Epithelial cell of esophagus (primary cell): ENCODE results near the gene BRCA2.
A peak's percentile ranks its signal among the peaks of the same experiment; 100 is the strongest.
"Not testable (repeated sequence)": the region's sequence is repeated elsewhere in the genome, so short reads cannot be mapped to it uniquely, and the experiment has no call there.

Source experiments
- DNase-seq: peaks from one replicate; pipeline ENCODE4 v3.0.0; 2010; ENCODE audit warnings: low read depth
- H3K4me3 ChIP-seq: 2 replicates; pipeline ENCODE4 v1.5.1; 2011; ENCODE audit warnings: mild to moderate bottlenecking, low read length, control low read depth
- TF ChIP-seq, protein P1 (sequence below): IDR thresholded peaks from 2 replicates; pipeline ENCODE4 v1.5.1; 2011; ENCODE audit warnings: low read depth, mild to moderate bottlenecking, low read length, control low read depth, inconsistent platforms; ENCODE audit not compliant: insufficient read depth; ENCODE audit errors: missing control alignments

Gene BRCA2

DNA sequence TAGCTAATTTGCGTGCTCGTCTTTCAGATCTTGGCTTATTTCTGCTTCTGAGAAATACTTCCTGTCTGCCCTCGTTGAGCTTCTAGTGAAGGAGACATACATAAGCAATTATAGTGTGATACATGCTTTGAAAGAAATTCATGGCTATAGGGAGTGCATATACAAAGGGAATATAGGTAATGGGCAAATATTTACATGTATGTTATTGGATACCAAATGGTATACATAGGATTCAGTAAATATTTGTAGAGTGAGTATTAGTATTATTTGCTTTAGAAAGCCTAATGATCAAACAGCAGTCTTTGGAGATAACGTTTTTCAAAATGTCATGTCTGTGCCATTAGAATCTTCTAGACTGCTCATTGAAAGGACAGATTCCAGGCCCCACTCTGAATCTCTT is 5.2 kb downstream of the BRCA2 start:
- no peak for DNase-seq
- TF ChIP-seq, protein P1, sequence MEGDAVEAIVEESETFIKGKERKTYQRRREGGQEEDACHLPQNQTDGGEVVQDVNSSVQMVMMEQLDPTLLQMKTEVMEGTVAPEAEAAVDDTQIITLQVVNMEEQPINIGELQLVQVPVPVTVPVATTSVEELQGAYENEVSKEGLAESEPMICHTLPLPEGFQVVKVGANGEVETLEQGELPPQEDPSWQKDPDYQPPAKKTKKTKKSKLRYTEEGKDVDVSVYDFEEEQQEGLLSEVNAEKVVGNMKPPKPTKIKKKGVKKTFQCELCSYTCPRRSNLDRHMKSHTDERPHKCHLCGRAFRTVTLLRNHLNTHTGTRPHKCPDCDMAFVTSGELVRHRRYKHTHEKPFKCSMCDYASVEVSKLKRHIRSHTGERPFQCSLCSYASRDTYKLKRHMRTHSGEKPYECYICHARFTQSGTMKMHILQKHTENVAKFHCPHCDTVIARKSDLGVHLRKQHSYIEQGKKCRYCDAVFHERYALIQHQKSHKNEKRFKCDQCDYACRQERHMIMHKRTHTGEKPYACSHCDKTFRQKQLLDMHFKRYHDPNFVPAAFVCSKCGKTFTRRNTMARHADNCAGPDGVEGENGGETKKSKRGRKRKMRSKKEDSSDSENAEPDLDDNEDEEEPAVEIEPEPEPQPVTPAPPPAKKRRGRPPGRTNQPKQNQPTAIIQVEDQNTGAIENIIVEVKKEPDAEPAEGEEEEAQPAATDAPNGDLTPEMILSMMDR: no peak

DNA sequence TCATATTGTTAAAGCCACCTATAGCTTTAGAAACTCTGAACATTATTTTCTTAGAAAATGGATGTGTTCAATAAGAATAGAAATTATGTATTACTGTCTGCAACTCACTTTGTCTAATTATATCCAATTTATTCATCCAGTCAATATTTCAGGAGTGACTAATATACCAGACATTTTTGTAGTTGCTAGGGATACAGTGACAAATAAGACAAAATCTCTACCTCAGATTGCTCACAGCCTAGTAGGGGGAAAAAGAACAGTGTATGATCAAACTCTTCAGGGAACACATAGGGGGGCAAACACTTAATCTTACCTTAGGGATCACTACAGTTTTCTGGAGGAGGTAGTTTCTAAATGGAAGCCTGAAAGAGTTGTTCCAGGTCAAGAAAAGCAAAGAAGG is 8.6 kb downstream of the BRCA2 start:
- TF ChIP-seq, protein P1: no peak
- H3K4me3 ChIP-seq: no peak overlapping the region
- peak; percentile 43 for DNase-seq

More for the DNA sequence above, 5.2 kb downstream of the BRCA2 start:
- H3K4me3 ChIP-seq: no peak overlapping the region

DNA sequence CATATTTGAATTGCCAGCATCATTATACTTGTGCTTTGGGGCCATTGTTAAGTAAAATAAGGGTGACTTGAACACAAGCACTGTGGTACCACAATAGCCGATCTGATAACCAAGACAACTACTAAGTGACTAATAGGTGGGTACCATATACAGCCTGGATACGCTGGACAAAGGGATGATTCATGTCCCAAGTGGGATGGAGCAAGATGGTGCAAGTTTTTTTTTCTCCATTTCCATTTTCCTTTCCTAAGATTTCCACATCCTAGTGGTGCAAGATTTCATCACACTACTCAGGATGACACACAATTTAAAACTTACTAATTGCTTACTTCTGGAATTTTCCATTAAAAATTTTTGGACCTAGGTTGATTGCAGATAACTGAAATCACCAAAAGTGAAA is 15.1 kb downstream of the BRCA2 start:
- peak; percentile 89 for DNase-seq
- TF ChIP-seq, protein P1: no peak

DNA sequence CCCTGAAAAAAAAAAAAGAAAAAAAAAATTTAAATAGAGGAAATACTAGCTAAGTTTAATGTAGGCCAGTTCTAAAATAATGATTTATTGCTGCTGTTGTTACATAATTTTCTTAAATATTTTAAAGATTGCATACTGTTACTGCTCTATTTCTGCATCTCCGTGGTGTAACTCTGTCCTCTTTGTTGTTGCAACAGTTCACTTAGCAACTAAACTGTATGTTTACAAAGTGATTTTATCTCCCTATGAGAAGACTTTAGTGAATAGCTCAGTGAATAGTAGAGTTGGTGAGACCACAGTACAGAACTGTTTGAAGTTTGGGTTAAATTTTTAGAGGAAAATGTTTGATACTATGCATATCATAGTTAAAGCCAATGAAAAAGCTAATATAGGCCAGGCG is 19.4 kb downstream of the BRCA2 start:
- TF ChIP-seq, protein P1: no peak
- no peak overlapping the region for H3K4me3 ChIP-seq
- no peak for DNase-seq

More for the DNA sequence above, 15.1 kb downstream of the BRCA2 start:
- H3K4me3 ChIP-seq: no peak overlapping the region

DNA sequence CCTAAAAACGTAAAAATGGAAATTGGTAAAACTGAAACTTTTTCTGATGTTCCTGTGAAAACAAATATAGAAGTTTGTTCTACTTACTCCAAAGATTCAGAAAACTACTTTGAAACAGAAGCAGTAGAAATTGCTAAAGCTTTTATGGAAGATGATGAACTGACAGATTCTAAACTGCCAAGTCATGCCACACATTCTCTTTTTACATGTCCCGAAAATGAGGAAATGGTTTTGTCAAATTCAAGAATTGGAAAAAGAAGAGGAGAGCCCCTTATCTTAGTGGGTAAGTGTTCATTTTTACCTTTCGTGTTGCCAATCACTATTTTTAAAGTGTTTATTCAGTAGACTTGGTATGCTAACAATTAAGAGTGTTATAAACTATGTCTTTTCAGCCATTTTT is 25.6 kb downstream of the BRCA2 start:
- H3K4me3 ChIP-seq: no peak overlapping the region
- DNase-seq: no peak
- TF ChIP-seq, protein P1: no peak

DNA sequence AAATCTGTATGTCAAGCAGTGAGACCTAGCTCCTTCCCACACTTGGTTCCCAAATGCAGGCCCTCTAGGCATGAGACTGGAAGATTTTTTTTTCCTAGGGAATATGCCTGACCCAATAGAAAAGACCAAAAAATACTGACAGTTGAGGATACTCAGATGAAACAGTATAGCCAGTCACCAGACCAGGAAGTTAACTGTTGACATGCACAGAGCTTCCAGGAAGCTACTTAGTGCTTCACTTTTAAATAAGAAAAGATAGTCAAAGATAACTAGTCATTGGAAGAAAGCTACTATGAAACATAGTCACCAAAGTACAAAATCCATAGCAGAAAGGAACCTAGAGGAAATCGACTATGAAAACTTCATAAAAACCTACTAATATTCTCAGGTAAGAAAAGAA is 32.3 kb downstream of the BRCA2 start:
- TF ChIP-seq, protein P1: no peak
- no peak for DNase-seq
- no peak overlapping the region for H3K4me3 ChIP-seq

DNA sequence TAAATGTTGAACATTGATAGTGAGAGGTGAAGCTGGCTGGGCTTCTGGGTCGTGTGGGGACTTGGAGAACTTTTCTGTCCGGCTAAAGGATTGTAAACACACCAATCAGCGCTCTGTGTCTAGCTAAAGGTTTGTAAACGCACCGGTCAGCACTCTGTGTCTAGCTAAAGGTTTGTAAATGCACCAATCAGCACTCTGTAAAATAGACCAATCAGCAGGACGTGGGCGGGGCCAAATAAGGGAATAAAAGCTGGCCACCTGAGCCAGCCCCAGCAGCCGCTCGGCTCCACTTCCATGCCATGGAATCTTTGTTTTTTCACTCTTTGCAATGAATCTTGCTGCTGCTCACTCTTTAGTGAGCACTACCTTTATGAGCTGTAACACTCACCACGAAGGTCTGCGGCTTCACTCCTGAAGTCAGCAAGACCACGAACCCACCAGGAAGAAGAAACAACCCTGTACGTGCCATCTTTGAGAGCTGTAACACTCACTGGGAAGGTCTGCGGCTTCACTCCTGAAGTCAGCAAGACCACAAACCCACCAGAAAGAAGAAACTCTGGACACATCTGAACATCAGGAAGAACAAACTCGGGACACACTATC is 35.6 kb downstream of the BRCA2 start:
- not testable (repeated sequence) for H3K4me3 ChIP-seq, DNase-seq
